LNCAP (cell line): ENCODE data around the gene ARHGAP10.

Experiments used
- CTCF ChIP-seq: fragments of 450-650 bp; IDR thresholded peaks from 2 replicates; pipeline ENCODE4 v1.5.1; 2017; ENCODE audit warnings: mild to moderate bottlenecking

ARHGAP10 gene

GRCh38 chr4:147833254-147833653 is 101.4 kb downstream of the ARHGAP10 start:
- no peak for TF ChIP-seq CTCF

- TF ChIP-seq CTCF: no peak
Measured at GRCh38 chr4:147833741-147834140, 101.9 kb downstream of the ARHGAP10 start.

- no peak for TF ChIP-seq CTCF
Measured at GRCh38 chr4:147834480-147834879, 102.6 kb downstream of the ARHGAP10 start.

- no peak for TF ChIP-seq CTCF
Measured at GRCh38 chr4:147836807-147837206, 104.9 kb downstream of the ARHGAP10 start.

DNA sequence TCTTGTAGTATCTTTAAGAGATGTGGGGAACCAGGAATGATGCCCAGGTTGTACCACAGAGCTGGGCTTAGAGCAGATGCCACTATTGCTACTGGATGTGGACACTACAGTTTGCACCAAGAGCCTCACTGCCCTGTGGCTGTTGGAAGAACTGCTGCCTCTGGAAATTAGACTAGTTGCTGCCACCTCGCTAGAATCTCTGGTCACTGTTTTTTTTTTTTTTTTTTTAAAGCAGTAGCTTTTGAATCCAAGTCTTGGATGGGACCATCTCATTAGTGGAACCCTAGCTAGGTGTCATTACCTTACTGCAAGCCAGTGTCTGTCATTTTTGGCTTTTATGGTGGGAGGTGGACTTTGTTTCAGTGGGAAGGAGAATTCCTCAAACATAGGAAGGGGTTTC is 105.5 kb downstream of the ARHGAP10 start:
- TF ChIP-seq CTCF: no peak

DNA sequence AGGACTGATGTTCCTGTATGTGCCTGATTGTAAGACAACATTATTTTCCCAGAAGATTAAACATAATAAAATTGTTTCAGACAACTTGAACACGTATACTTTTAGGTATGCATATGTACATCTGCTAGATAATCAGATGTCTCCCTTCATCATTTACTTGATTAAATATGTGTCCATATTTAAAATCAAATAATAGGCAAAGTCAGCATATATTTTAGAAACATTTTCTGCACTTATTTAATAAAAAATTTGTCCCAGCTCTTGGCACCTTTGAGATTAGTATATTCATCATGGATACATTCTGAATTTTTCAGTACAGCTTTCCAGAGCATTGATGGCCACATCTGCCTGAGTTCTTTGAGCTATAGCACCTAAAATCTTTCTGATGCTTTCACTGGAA is 106.0 kb downstream of the ARHGAP10 start:
- no peak for TF ChIP-seq CTCF

GRCh38 chr4:147839200-147839599 is 107.3 kb downstream of the ARHGAP10 start:
- no peak for TF ChIP-seq CTCF

DNA sequence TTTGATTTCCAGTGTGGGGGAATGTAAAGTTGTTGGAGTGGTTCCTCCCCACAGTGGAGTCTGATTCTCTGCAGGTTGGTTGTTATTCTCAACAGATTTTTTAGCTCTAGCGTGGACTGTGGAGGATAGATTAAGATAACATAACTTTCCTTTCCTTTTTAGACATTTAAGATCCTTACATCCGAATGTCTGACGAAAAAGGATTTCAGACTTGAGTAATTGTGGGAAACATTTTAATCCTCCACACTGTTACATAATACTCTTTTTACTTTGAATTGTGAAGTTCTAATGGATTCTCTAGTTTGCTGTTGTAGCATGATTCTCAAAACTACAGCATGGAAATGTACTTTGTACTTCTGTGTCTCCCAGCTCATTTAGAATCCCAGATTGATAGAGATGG is 107.8 kb downstream of the ARHGAP10 start:
- no peak for TF ChIP-seq CTCF
